Thoracic aorta (tissue), 2 donors: ENCODE data around the gene GULP1. TPM values are rescaled to one million over a fixed set of nuclear protein-coding genes. Genes with fewer than 3 reads are reported as not detected.
A peak's percentile ranks its signal among the peaks of the same experiment; 100 is the strongest.

Experiments used
- ATAC-seq: fragments of 150-250 bp; one replicate; pipeline ENCODE4 v1.8.0; 2017; ENCODE audit warnings: low read depth; ENCODE audit not compliant: insufficient number of reproducible peaks, low FRiP score
- DNase-seq: peaks from one replicate; pipeline ENCODE4 v3.0.0-alpha.2; 2020; ENCODE audit warnings: low spot score
- H3K27ac ChIP-seq, 2 donors: fragments of 200-600 bp; sonication (generic); 1 replicate in 1 of 2; 2 replicates in 1 of 2; pipeline ENCODE4 v1.5.1; 2016; ENCODE audit warnings: mild to moderate bottlenecking in 2 of 2, moderate library complexity in 2 of 2
- H3K27me3 ChIP-seq: fragments of 200-600 bp; sonication (generic); replicated peaks from 2 replicates; pipeline ENCODE4 v1.6.0; 2016; ENCODE audit warnings: mild to moderate bottlenecking; ENCODE audit not compliant: insufficient read depth
- H3K36me3 ChIP-seq: fragments of 200-600 bp; sonication (generic); one replicate; pipeline ENCODE4 v1.5.1; 2016
- H3K4me1 ChIP-seq, 2 donors: fragments of 200-600 bp; sonication (generic); 1 replicate in 1 of 2; 2 replicates in 1 of 2; pipeline versions ENCODE4 v1.5.1 to v1.6.0; 2016; ENCODE audit warnings: low read depth in 2 of 2, mild to moderate bottlenecking in 1 of 2; ENCODE audit not compliant: control insufficient read depth in 1 of 2
- H3K4me3 ChIP-seq: fragments of 200-600 bp; sonication (generic); 2 replicates; pipeline ENCODE4 v1.5.1; 2016; ENCODE audit warnings: mild to moderate bottlenecking
- H3K9me3 ChIP-seq: fragments of 200-600 bp; sonication (generic); 2 replicates; pipeline ENCODE4 v1.5.1; 2016
- total RNA-seq, 2 donors: library from RNA; depleted of rRNA; stranded (reverse); fragments of >200 nt; gene quantifications; one replicate each; pipeline versions ENCODE4 v1.1.0 to v1.2.3, GENCODE V29; 2016
- TF ChIP-seq, protein P1 (sequence below): fragments of 200-600 bp; sonication (generic); IDR thresholded peaks from one replicate; pipeline ENCODE4 v1.5.1; 2019; ENCODE audit warnings: antibody characterized with exemption

GULP1 gene
- total RNA-seq, 2 donors from 2014 or later = 64.0 to 80.9 TPM

DNA sequence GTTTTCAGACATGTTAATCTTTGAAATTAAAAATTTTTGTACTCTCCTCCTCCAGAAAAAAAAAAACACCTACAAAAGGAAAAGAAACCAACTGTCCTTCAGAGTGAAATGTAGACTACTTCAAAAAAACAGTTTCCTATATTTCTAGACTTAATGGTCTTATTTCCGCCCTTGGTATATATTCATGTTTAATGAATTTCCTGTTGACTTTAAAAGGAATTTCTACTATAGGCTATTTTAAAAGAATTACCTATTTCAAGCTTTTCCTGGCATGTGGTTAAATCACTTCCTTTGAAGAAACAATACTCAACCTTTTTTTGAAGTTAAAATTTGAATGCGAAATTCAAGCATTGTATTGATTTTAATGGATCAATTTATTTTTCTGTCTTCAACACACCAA, 29.2 kb downstream of the GULP1 start:
- Histone ChIP-seq H3K4me3 (no peak overlapping the region), H3K9me3 (peaks cover 3% of the 10 kb centered on the region), H3K36me3 (no peaks in the 10 kb centered on the region), H3K27ac (no peak overlapping the region), H3K4me1 (peaks cover 16 to 35% of the 10 kb centered on the region in 2 donors), H3K27me3 (no peaks in the 10 kb centered on the region)
- no peak for ATAC-seq
- no peak for DNase-seq
- TF ChIP-seq, protein P1, sequence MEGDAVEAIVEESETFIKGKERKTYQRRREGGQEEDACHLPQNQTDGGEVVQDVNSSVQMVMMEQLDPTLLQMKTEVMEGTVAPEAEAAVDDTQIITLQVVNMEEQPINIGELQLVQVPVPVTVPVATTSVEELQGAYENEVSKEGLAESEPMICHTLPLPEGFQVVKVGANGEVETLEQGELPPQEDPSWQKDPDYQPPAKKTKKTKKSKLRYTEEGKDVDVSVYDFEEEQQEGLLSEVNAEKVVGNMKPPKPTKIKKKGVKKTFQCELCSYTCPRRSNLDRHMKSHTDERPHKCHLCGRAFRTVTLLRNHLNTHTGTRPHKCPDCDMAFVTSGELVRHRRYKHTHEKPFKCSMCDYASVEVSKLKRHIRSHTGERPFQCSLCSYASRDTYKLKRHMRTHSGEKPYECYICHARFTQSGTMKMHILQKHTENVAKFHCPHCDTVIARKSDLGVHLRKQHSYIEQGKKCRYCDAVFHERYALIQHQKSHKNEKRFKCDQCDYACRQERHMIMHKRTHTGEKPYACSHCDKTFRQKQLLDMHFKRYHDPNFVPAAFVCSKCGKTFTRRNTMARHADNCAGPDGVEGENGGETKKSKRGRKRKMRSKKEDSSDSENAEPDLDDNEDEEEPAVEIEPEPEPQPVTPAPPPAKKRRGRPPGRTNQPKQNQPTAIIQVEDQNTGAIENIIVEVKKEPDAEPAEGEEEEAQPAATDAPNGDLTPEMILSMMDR = no peak

DNA sequence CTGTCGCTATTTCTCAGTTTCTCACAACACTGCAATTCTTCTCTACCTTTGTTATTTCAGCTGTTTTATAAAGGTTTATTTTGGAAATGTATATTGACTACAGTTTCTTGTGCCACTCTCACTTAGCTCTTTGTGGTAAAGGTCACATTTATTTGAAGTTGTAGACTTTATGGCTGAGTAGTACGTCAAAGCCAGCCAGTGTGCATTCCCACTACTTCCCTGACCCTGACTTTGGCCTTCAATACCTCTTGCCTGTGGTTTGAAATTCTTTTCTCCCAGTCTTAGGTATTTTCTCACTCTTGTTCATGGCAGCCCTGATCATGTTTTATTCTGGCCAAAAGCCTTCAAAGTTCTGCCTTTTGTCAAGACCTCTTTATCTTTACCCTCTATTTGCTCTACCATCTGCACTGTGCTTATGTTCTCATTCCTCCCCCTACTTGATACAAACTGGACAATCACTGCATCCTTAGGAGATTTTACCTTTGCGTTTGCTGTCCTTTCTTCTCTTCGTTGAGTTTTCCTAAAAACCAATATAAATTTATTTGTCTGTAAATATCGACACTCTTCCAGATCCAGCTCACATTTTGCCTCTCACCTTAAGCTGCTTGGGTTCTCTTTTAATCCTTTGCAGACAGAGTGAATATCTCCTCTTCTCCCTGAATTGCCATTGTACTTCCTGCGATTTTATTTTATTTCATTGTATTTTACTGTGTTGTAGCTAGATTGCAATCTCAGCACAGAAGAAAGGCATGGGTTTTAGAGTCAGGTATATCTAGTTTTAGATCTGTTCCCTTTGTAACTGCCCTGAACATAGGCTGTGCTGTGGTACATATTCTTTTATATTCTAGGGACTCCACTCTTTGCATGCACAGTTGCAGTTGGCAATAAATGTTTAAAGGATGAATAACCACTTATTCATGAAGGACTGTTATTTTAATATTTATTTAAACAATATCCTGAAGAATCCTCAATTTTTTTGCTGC, 31.2 kb downstream of the GULP1 start:
- Histone ChIP-seq H3K4me1 (peaks cover 19 to 50% of the 10 kb centered on the region in 2 donors), H3K27me3 (no peaks in the 10 kb centered on the region), H3K27ac (peak overlapping the region in 1 of 2 donors; percentile 1), H3K4me3 (peak overlapping the region; percentile 1), H3K9me3 (no peaks in the 10 kb centered on the region), H3K36me3 (no peaks in the 10 kb centered on the region)
- ATAC-seq (no peak), DNase-seq (no peak)
- TF ChIP-seq, protein P1 = no peak

DNA sequence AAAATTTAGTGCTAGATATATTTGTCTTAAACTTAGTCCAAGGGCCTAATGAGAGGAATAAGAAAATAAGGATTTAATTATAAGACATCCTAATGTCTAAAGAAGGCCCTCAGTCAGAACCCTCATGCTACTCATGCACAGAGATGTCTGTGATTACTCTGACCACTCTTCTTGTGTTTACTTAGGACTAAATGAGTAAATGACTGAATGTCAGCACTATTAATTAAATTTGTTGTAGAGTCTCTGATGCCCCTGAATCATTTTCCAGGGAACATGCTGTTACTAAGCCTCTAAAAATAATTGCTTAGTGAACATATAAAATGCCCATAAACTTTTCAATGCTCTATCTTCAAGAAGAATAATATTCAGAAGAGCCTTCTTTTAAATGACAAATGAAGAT, 32.4 kb downstream of the GULP1 start:
- H3K36me3 ChIP-seq = no peaks in the 10 kb centered on the region
- peaks cover 19 to 55% of the 10 kb centered on the region in 2 donors for H3K4me1 ChIP-seq
- no peaks in the 10 kb centered on the region for H3K27me3 ChIP-seq
- TF ChIP-seq, protein P1 = no peak
- H3K4me3 ChIP-seq = no peak overlapping the region
- no peaks in the 10 kb centered on the region for H3K9me3 ChIP-seq
- no peak for DNase-seq
- no peak for ATAC-seq
- no peak overlapping the region for H3K27ac ChIP-seq

DNA sequence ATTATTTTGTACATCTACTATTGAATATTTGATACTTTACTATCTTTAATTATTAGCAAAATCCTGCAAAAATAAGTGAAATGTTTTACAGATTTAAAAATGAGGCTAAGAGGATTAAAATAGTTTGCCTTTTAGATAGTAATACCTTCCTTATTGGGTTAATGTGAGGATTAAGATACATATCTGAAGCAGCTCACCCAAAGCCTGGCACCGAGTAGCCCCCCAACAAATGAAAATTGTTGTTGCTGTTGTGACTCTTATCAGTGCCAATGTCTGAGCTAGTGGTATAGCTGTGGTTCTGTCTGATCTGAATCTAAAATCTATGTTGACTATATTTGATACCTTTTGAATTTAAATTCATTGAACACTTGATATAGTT, 34.6 kb downstream of the GULP1 start:
- ATAC-seq (no peak), DNase-seq (no peak)
- TF ChIP-seq, protein P1 = no peak
- Histone ChIP-seq H3K27ac (no peak overlapping the region), H3K4me3 (no peak overlapping the region), H3K9me3 (no peaks in the 10 kb centered on the region), H3K4me1 (peaks cover 19 to 55% of the 10 kb centered on the region in 2 donors), H3K36me3 (no peaks in the 10 kb centered on the region), H3K27me3 (no peaks in the 10 kb centered on the region)

DNA sequence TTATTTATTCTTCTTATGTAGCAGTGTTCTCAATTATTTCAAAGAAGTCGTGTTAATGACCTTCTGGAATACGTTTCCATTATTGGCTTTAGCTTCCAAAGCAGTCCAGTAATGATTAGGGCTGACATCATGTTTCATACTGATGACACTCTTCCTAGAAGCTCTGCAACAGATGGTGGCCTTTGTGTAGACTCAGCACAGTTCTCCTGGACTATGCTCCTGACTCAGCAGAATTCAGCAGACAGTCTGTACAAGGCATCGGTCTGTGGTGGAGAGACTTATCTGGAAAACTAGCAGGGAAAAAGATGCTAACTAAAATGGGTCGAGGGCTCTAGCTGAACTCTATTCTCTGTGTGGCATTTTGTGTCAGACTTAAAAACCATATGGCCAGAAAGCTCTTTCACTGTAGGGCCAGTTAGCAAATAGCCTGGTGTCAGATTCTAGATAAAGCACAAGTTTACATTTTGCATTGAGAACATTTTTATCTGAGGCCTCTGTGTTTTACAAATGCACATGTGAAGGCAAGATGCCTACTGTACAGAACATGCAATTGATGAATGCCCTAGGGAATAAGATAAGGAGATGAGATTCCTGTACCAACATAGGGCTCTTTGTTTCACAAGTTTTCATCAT, 35.1 kb downstream of the GULP1 start:
- TF ChIP-seq, protein P1 = no peak
- no peak overlapping the region for H3K27ac ChIP-seq
- H3K36me3 ChIP-seq = no peaks in the 10 kb centered on the region
- peaks cover 19 to 55% of the 10 kb centered on the region in 2 donors for H3K4me1 ChIP-seq
- no peak overlapping the region for H3K4me3 ChIP-seq
- no peaks in the 10 kb centered on the region for H3K9me3 ChIP-seq
- ATAC-seq (no peak), DNase-seq (no peak)
- no peaks in the 10 kb centered on the region for H3K27me3 ChIP-seq
